ENCODE data around the gene AIFM3.
"Not testable (repeated sequence)": the region's sequence is repeated elsewhere in the genome, so short reads cannot be mapped to it uniquely, and the experiment has no call there.

DNA sequence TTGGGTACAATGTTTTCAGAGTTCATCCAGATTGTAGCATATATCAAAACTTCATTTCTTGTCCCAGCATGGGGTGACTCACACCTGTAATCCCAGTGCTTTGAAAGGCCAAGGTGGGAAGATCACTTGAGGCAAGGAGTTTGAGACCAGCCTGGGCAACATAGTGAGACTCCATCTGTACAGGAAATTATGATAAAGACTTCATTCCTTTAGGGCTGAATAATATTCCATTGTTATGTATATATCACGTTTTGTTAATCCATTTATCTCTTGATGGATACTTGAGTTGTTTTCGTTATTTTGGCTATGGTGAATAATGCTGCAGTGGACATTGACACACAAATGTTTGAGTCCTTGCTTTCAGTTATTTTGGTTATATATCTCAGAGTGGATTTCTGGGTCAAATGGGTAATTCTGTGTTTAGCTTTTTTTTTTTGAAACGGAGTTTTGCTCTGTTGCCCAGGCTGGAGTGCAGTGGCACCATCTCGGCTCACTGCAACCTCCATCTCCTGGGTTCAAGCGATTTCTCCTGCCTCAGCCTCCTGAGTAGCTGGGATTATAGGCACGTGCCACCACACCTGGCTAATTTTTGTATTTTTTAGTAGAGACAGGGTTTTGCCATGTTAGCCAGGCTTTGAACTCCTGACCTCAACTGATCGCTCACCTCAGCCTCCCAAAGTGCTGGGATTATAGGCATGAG lies 24.7 kb upstream of the AIFM3 start:
- not testable (repeated sequence) for TF ChIP-seq POLR2A (IDR thresholded peaks at IDR 0.05; ENCODE audit: low read length); GATA1 (IDR thresholded peaks at IDR 0.05; ENCODE audit: low read depth, low read length)
